Glomerular visceral epithelial cell (primary cell): Measurements from ENCODE around the gene HTR1B.

ENCODE experiments used
- DNase-seq: peaks from one replicate; pipeline ENCODE4 v3.0.0-alpha.2; 2016; ENCODE audit errors: extremely low spot score

HTR1B gene

GRCh38 chr6:77456531-77457248 lies 6.6 kb downstream of the HTR1B start:
- DNase-seq, result peak; percentile 79

- DNase-seq, result no peak
These were observed 8.0 kb downstream of the HTR1B start for GRCh38 chr6:77455271-77455670.

- no peak for DNase-seq
These were observed 8.9 kb downstream of the HTR1B start for GRCh38 chr6:77454386-77454785.

- no peak for DNase-seq
These were observed 11.8 kb downstream of the HTR1B start for GRCh38 chr6:77451466-77451865.

GRCh38 chr6:77450924-77451323 lies 12.4 kb downstream of the HTR1B start:
- no peak for DNase-seq

GRCh38 chr6:77448546-77448945 lies 14.7 kb downstream of the HTR1B start:
- no peak for DNase-seq

- no peak for DNase-seq
These were observed 16.0 kb downstream of the HTR1B start for GRCh38 chr6:77447254-77447653.

- DNase-seq, result no peak
These were observed 17.0 kb downstream of the HTR1B start for GRCh38 chr6:77446249-77446648.

- DNase-seq, result no peak
These were observed 18.1 kb downstream of the HTR1B start for GRCh38 chr6:77445214-77445613.

GRCh38 chr6:77440206-77440976 lies 22.9 kb downstream of the HTR1B start:
- no peak for DNase-seq

GRCh38 chr6:77433888-77434287 lies 29.4 kb downstream of the HTR1B start:
- no peak for DNase-seq

GRCh38 chr6:77430504-77430903 lies 32.8 kb downstream of the HTR1B start:
- DNase-seq, result no peak

GRCh38 chr6:77425671-77426070 lies 37.6 kb downstream of the HTR1B start:
- no peak for DNase-seq

- no peak for DNase-seq
These were observed 38.1 kb downstream of the HTR1B start for GRCh38 chr6:77425216-77425615.

GRCh38 chr6:77424761-77425160 lies 38.5 kb downstream of the HTR1B start:
- no peak for DNase-seq

- no peak for DNase-seq
These were observed 46.5 kb downstream of the HTR1B start for GRCh38 chr6:77416839-77417238.

- DNase-seq, result peak; percentile 27
These were observed 47.6 kb downstream of the HTR1B start for GRCh38 chr6:77415706-77416105.
